ENCODE data around the gene MAEA. TPM values are rescaled to one million over a fixed set of nuclear protein-coding genes. Genes with fewer than 3 reads are reported as not detected.

The MAEA gene
- total and polyA plus RNA-seq, 2 experiments from 2014 or later: 49.8 to 99.0 TPM

- TF ChIP-seq ZNF462 (CRISPR knock-in tag; IDR thresholded peaks at IDR 0.05) (no peak), EZH2phosphoT487 (IDR thresholded peaks at IDR 0.05; ENCODE audit: unreplicated experiment) (no peak), NANOG (IDR thresholded peaks at IDR 0.05; ENCODE audit: borderline replicate concordance) (no peak)
Measured at GRCh38 chr4:1255151-1255550, 34.5 kb upstream of the MAEA start (continued).

GRCh38 chr4:1255699-1256098 lies 34.0 kb upstream of the MAEA start:
- H3K27me3 Mint-ChIP-seq (ENCODE audit: insufficient read depth, low read depth, poor library complexity): peaks cover 15% of the 10 kb centered on the region
- TF ChIP-seq ZNF462 (CRISPR knock-in tag; IDR thresholded peaks at IDR 0.05): no peak
- TF ChIP-seq CTCF (conservative IDR thresholded peaks at IDR 0.05; ENCODE audit: low read depth in 2 of 2): no peak
- no peak for TF ChIP-seq ETS1 (IDR thresholded peaks at IDR 0.05)
- TF ChIP-seq NANOG (IDR thresholded peaks at IDR 0.05; ENCODE audit: borderline replicate concordance): no peak
- no peak for TF ChIP-seq POLR2AphosphoS5 (IDR thresholded peaks at IDR 0.05; ENCODE audit: low read depth)

More at GRCh38 chr4:1255699-1256098, 34.0 kb upstream of the MAEA start:
- Mint-ChIP-seq H3K4me1 (no peaks in the 10 kb centered on the region), H3K36me3 (ENCODE audit: low read depth) (peaks cover 39% of the 10 kb centered on the region), H3K4me3 (no peak overlapping the region), H3K27ac (no peak overlapping the region), H3K9me3 (peaks cover 85% of the 10 kb centered on the region)
- DNase-seq (ENCODE audit: low spot score): no peak
- Histone ChIP-seq H3K9me2 (ENCODE audit: insufficient read depth) (peaks cover 4% of the 10 kb centered on the region; the same call in 1 of the 2 replicates), H4K20me1 (replicated peaks; ENCODE audit: insufficient read depth) (no peaks in the 10 kb centered on the region), H2AFZ (no peak overlapping the region), H3F3A (replicated peaks; ENCODE audit: low read depth) (no peaks in the 10 kb centered on the region), H3K36me3 (ENCODE audit: insufficient read depth) (peaks cover 2% of the 10 kb centered on the region; the same call in 1 of the 2 replicates), H3K4me2 (no peak overlapping the region), H3K4me3 (no peak overlapping the region), H3K27ac (ENCODE audit: low read depth) (no peak overlapping the region), H3K27me3 (ENCODE audit: insufficient read depth) (no peaks in the 10 kb centered on the region), H3K79me2 (replicated peaks; ENCODE audit: insufficient read depth) (no peaks in the 10 kb centered on the region; the same call in 1 of the 2 replicates), H3K4me1 (ENCODE audit: insufficient read depth) (no peaks in the 10 kb centered on the region)
- ATAC-seq: no peak
